Gastroesophageal sphincter (tissue), 3 donors: ENCODE measurements around the gene RNF19B.

ENCODE experiments used
- CTCF ChIP-seq, 4 experiments: fragments of 200-600 bp in 2 of 4; fragments of 450-650 bp in 2 of 4; sonication (generic) in 1 of 4; IDR thresholded peaks; one replicate each; pipeline ENCODE4 v1.5.1; 2017 to 2019; ENCODE audit warnings: antibody characterized with exemption in 4 of 4, mild to moderate bottlenecking in 2 of 4, moderate library complexity in 2 of 4
- EP300 ChIP-seq: sonication (generic); formaldehyde crosslinking; IDR thresholded peaks from one replicate; pipeline ENCODE4 v1.6.1; 2017; ENCODE audit warnings: antibody characterized with exemption, mild to moderate bottlenecking

GRCh38 chr1:32890516-32891240, 73.9 kb downstream of the RNF19B start:
- TF ChIP-seq CTCF (IDR thresholded peaks at IDR 0.05) (no peak), EP300 (no peak)
